ENCODE measurements around the gene C10orf90.

The C10orf90 gene

GRCh38 chr10:126639084-126639483 is 31.4 kb downstream of the C10orf90 start:
- Histone ChIP-seq H3K18ac (ENCODE audit: low read length) (no peak overlapping the region), H3K4ac (ENCODE audit: low read length) (no peak overlapping the region), H2AFZ (ENCODE audit: low read length) (no peak overlapping the region), H3K79me1 (ENCODE audit: low read depth, low read length) (no peaks in the 10 kb centered on the region), H3K4me3 (ENCODE audit: low read length in 2 of 2) (no peak overlapping the region), H3K4me2 (ENCODE audit: insufficient read depth, low read length, poor library complexity, severe bottlenecking) (no peak overlapping the region), H3K27ac (replicated peaks; ENCODE audit: low read length) (no peak overlapping the region), H3K4me1 (ENCODE audit: control insufficient read depth in 2 of 2, insufficient read depth in 1 of 2, low read depth in 1 of 2, low read length in 2 of 2) (no peaks in the 10 kb centered on the region), H4K8ac (ENCODE audit: low read depth, low read length) (no peak overlapping the region), H3K36me3 (replicated peaks in 1 of 2; ENCODE audit: control insufficient read depth in 2 of 2, insufficient read depth in 2 of 2, low read length in 2 of 2) (no peaks in the 10 kb centered on the region), H2BK5ac (ENCODE audit: low read length) (no peak overlapping the region), H3K14ac (ENCODE audit: low read length) (no peak overlapping the region), H3K9me3 (replicated peaks in 1 of 2; ENCODE audit: control insufficient read depth in 2 of 2, insufficient read depth in 1 of 2, low read depth in 1 of 2, low read length in 2 of 2) (no peaks in the 10 kb centered on the region), H3K9ac (ENCODE audit: low read depth, low read length, poor library complexity) (no peak overlapping the region), H2AK5ac (ENCODE audit: low read depth, low read length) (no peak overlapping the region), H4K91ac (ENCODE audit: low read depth, low read length, poor library complexity) (no peak overlapping the region), H2BK120ac (ENCODE audit: low read depth, low read length) (no peak overlapping the region), H2BK12ac (ENCODE audit: low read length) (no peak overlapping the region), H2BK15ac (ENCODE audit: low read length) (no peak overlapping the region), H3K27me3 (ENCODE audit: control insufficient read depth in 3 of 3, insufficient read depth in 3 of 3, low read depth in 1 of 3, low read length in 3 of 3) (peaks cover 0 to 2% (median 0%) of the 10 kb centered on the region in 3 experiments), H3K23ac (ENCODE audit: low read depth, low read length, poor library complexity) (no peak overlapping the region)
- no CpG with 5 or more reads among the region's 9 CpGs for WGBS, 2 donors (ENCODE audit: extremely low coverage in 2 of 2, insufficient read length in 2 of 2, insufficient replicate concordance in 1 of 2)
- DNase-seq (ENCODE audit: low spot score) = no peak

GRCh38 chr10:126638542-126638941 is 32.0 kb downstream of the C10orf90 start:
- no CpG with 5 or more reads among the region's 6 CpGs for WGBS, 2 donors (ENCODE audit: extremely low coverage in 2 of 2, insufficient read length in 2 of 2, insufficient replicate concordance in 1 of 2)
- DNase-seq (ENCODE audit: low spot score) = no peak
- Histone ChIP-seq H3K36me3 (replicated peaks in 1 of 2; ENCODE audit: control insufficient read depth in 2 of 2, insufficient read depth in 2 of 2, low read length in 2 of 2) (no peaks in the 10 kb centered on the region), H3K27me3 (ENCODE audit: control insufficient read depth in 3 of 3, insufficient read depth in 3 of 3, low read depth in 1 of 3, low read length in 3 of 3) (no peaks in the 10 kb centered on the region), H2BK12ac (ENCODE audit: low read length) (no peak overlapping the region), H3K79me1 (ENCODE audit: low read depth, low read length) (no peaks in the 10 kb centered on the region), H3K4me2 (ENCODE audit: insufficient read depth, low read length, poor library complexity, severe bottlenecking) (no peak overlapping the region), H3K4me3 (ENCODE audit: low read length in 2 of 2) (no peak overlapping the region), H3K9ac (ENCODE audit: low read depth, low read length, poor library complexity) (no peak overlapping the region), H2AFZ (ENCODE audit: low read length) (no peak overlapping the region), H2AK5ac (ENCODE audit: low read depth, low read length) (peak overlapping the region; percentile 28), H4K8ac (ENCODE audit: low read depth, low read length) (no peak overlapping the region), H2BK15ac (ENCODE audit: low read length) (no peak overlapping the region), H3K18ac (ENCODE audit: low read length) (peak overlapping the region; percentile 57), H2BK120ac (ENCODE audit: low read depth, low read length) (no peak overlapping the region), H3K4ac (ENCODE audit: low read length) (no peak overlapping the region), H3K9me3 (replicated peaks in 1 of 2; ENCODE audit: control insufficient read depth in 2 of 2, insufficient read depth in 1 of 2, low read depth in 1 of 2, low read length in 2 of 2) (no peaks in the 10 kb centered on the region), H4K91ac (ENCODE audit: low read depth, low read length, poor library complexity) (no peak overlapping the region), H3K27ac (replicated peaks; ENCODE audit: low read length) (no peak overlapping the region), H3K4me1 (ENCODE audit: control insufficient read depth in 2 of 2, insufficient read depth in 1 of 2, low read depth in 1 of 2, low read length in 2 of 2) (no peaks in the 10 kb centered on the region), H3K14ac (ENCODE audit: low read length) (peak overlapping the region; percentile 58), H3K23ac (ENCODE audit: low read depth, low read length, poor library complexity) (no peak overlapping the region), H2BK5ac (ENCODE audit: low read length) (no peak overlapping the region)

- no peak overlapping the region for H4K91ac ChIP-seq (ENCODE audit: low read depth, low read length, poor library complexity)
- no peak overlapping the region for H3K23ac ChIP-seq (ENCODE audit: low read depth, low read length, poor library complexity)
- no CpG with 5 or more reads among the region's 5 CpGs for WGBS, 2 donors (ENCODE audit: extremely low coverage in 2 of 2, insufficient read length in 2 of 2, insufficient replicate concordance in 1 of 2)
- H2BK15ac ChIP-seq (ENCODE audit: low read length) = no peak overlapping the region
- H3K4me3 ChIP-seq (ENCODE audit: low read length in 2 of 2) = no peak overlapping the region
- H3K36me3 ChIP-seq (replicated peaks in 1 of 2; ENCODE audit: control insufficient read depth in 2 of 2, insufficient read depth in 2 of 2, low read length in 2 of 2) = no peaks in the 10 kb centered on the region
- H3K4me1 ChIP-seq (ENCODE audit: control insufficient read depth in 2 of 2, insufficient read depth in 1 of 2, low read depth in 1 of 2, low read length in 2 of 2) = no peaks in the 10 kb centered on the region
- H3K9ac ChIP-seq (ENCODE audit: low read depth, low read length, poor library complexity) = no peak overlapping the region
- H3K79me1 ChIP-seq (ENCODE audit: low read depth, low read length) = no peaks in the 10 kb centered on the region
- H2AFZ ChIP-seq (ENCODE audit: low read length) = no peak overlapping the region
- no peak overlapping the region for H3K27ac ChIP-seq (replicated peaks; ENCODE audit: low read length)
- no peak for DNase-seq (ENCODE audit: low spot score)
- no peak overlapping the region for H3K14ac ChIP-seq (ENCODE audit: low read length)
- no peaks in the 10 kb centered on the region for H3K27me3 ChIP-seq (ENCODE audit: control insufficient read depth in 3 of 3, insufficient read depth in 3 of 3, low read depth in 1 of 3, low read length in 3 of 3)
- no peak overlapping the region for H2BK5ac ChIP-seq (ENCODE audit: low read length)
- H3K18ac ChIP-seq (ENCODE audit: low read length) = no peak overlapping the region
- no peaks in the 10 kb centered on the region for H3K9me3 ChIP-seq (replicated peaks in 1 of 2; ENCODE audit: control insufficient read depth in 2 of 2, insufficient read depth in 1 of 2, low read depth in 1 of 2, low read length in 2 of 2)
- H4K8ac ChIP-seq (ENCODE audit: low read depth, low read length) = no peak overlapping the region
- no peak overlapping the region for H2AK5ac ChIP-seq (ENCODE audit: low read depth, low read length)
- H3K4ac ChIP-seq (ENCODE audit: low read length) = no peak overlapping the region
- H2BK120ac ChIP-seq (ENCODE audit: low read depth, low read length) = no peak overlapping the region
- no peak overlapping the region for H2BK12ac ChIP-seq (ENCODE audit: low read length)
- no peak overlapping the region for H3K4me2 ChIP-seq (ENCODE audit: insufficient read depth, low read length, poor library complexity, severe bottlenecking)
Observed at GRCh38 chr10:126637501-126637900, 33.0 kb downstream of the C10orf90 start.

- Histone ChIP-seq H2AFZ (ENCODE audit: low read length) (no peak overlapping the region), H3K79me1 (ENCODE audit: low read depth, low read length) (no peaks in the 10 kb centered on the region), H2BK12ac (ENCODE audit: low read length) (no peak overlapping the region), H2BK15ac (ENCODE audit: low read length) (no peak overlapping the region), H3K9ac (ENCODE audit: low read depth, low read length, poor library complexity) (no peak overlapping the region), H3K18ac (ENCODE audit: low read length) (no peak overlapping the region), H3K27ac (replicated peaks; ENCODE audit: low read length) (no peak overlapping the region), H4K8ac (ENCODE audit: low read depth, low read length) (no peak overlapping the region), H3K4me3 (ENCODE audit: low read length in 2 of 2) (no peak overlapping the region), H3K36me3 (replicated peaks in 1 of 2; ENCODE audit: control insufficient read depth in 2 of 2, insufficient read depth in 2 of 2, low read length in 2 of 2) (no peaks in the 10 kb centered on the region), H3K4me1 (ENCODE audit: control insufficient read depth in 2 of 2, insufficient read depth in 1 of 2, low read depth in 1 of 2, low read length in 2 of 2) (no peaks in the 10 kb centered on the region), H4K91ac (ENCODE audit: low read depth, low read length, poor library complexity) (no peak overlapping the region), H3K9me3 (replicated peaks in 1 of 2; ENCODE audit: control insufficient read depth in 2 of 2, insufficient read depth in 1 of 2, low read depth in 1 of 2, low read length in 2 of 2) (no peaks in the 10 kb centered on the region), H2AK5ac (ENCODE audit: low read depth, low read length) (no peak overlapping the region), H2BK5ac (ENCODE audit: low read length) (no peak overlapping the region), H3K4ac (ENCODE audit: low read length) (no peak overlapping the region), H3K14ac (ENCODE audit: low read length) (no peak overlapping the region), H3K4me2 (ENCODE audit: insufficient read depth, low read length, poor library complexity, severe bottlenecking) (no peak overlapping the region), H3K23ac (ENCODE audit: low read depth, low read length, poor library complexity) (no peak overlapping the region), H3K27me3 (ENCODE audit: control insufficient read depth in 3 of 3, insufficient read depth in 3 of 3, low read depth in 1 of 3, low read length in 3 of 3) (peaks cover 0 to 4% (median 0%) of the 10 kb centered on the region in 3 experiments), H2BK120ac (ENCODE audit: low read depth, low read length) (no peak overlapping the region)
- no CpG with 5 or more reads among the region's 5 CpGs for WGBS, 2 donors (ENCODE audit: extremely low coverage in 2 of 2, insufficient read length in 2 of 2, insufficient replicate concordance in 1 of 2)
- DNase-seq (ENCODE audit: low spot score) = no peak
Observed at GRCh38 chr10:126634911-126635310, 35.6 kb downstream of the C10orf90 start.
